Right forelimb (tissue), 1 donor: ENCODE measurements around the gene ACKR4.
"Not testable (repeated sequence)": the region's sequence is repeated elsewhere in the genome, so short reads cannot be mapped to it uniquely, and the experiment has no call there.

Experiments
- DNase-seq: peaks from one replicate; pipeline ENCODE4 v3.0.0-alpha.2; 2018

ACKR4 gene

DNA sequence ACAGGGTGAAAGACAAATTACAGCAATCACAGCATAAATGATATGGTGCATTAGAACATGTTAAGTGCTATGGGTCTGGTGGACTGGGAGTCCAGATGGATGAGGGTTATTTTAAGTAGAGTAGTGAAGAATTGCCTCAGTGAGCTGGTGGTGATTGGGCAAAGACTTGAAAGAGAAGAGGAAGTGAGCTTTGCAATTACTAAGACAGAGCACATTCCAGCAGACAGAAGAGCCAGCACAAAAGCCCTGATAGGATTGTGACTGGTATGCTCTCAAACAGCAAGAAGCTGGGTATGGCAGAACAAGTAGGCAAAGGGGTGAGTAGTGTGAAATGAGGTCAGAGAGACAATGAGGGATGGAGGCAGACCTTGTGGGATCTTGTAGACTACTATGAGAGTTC is 2.1 kb upstream of the ACKR4 start:
- DNase-seq: no peak

DNA sequence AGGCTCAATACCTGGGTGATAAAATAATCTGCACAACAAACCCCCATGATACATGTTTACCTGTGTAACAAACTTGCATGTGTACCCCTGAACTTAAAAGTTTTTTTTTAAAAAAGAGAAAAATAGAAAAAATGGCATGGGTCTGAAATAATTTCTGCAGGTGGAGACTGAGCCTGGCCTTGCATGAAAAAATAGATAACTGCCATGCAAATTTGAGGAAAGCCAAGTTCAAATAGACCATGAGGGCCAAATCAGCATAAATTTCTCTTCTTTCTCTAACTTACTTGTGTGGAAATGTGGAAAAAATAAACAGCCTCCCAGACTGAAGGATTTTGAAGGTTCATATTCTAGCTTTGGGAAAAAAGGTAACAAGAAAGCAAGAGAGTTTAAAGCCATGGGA is 744 bp upstream of the ACKR4 start:
- DNase-seq: no peak

DNA sequence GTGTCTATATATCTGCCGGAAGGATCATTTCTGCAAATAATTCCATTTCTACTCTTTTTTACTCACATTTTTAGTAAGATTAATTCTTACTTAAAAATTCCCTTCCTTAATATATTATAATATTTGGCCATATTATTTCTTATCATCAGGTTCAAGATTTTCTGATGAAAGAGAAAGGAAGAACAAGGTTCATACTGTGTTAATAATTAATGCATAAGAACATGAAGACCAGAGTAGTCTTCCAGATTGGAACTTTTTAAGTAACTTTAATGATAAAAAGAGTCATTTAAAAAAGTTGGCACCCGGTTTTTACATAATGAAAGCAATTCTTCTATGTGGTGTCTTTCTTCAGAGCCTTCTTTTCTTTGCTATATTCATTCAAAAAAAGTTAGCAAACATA is 590 bp downstream of the ACKR4 start:
- DNase-seq: no peak

DNA sequence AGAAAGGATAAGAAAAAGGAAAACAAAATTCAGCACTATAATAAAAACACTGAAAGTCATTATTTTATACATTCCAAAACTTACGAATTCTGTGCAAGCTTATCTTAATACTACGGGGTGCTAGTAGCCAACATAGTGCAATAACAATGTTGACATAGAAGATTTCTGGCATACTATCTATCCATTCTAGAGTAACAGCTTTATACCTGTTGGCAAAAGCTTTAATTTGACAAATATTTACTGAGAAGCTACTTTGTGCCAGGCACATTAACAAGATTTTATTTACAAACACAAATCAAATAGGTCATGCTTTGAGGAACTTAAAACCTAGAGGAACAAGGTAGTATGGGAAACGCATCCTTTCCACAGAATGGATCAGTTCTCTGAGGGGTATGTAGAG is 1.1 kb downstream of the ACKR4 start:
- no peak for DNase-seq

DNA sequence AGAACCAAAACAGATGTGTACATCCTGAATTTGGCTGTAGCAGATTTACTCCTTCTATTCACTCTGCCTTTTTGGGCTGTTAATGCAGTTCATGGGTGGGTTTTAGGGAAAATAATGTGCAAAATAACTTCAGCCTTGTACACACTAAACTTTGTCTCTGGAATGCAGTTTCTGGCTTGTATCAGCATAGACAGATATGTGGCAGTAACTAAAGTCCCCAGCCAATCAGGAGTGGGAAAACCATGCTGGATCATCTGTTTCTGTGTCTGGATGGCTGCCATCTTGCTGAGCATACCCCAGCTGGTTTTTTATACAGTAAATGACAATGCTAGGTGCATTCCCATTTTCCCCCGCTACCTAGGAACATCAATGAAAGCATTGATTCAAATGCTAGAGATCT is 3.5 kb downstream of the ACKR4 start:
- not testable (repeated sequence) for DNase-seq

DNA sequence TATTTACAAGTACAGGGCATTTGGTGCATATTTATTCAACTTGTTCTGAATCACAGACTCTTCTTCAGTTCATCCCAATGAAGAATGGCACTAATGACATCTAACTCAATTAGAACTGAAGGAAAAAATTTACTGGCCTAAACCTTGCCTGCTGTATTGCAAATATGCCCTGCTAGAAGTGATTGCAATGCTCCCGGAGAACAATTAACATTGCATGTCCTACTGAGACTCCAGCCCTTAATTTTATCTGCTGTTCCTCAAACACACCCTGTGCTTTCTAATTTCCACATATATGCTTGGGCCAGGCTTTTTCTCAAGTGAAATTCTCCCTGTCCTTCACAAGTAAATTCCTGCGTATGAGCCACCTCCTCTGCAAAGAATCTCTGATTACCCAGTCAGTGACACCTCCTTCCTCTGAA is 8.3 kb downstream of the ACKR4 start:
- no peak for DNase-seq

DNA sequence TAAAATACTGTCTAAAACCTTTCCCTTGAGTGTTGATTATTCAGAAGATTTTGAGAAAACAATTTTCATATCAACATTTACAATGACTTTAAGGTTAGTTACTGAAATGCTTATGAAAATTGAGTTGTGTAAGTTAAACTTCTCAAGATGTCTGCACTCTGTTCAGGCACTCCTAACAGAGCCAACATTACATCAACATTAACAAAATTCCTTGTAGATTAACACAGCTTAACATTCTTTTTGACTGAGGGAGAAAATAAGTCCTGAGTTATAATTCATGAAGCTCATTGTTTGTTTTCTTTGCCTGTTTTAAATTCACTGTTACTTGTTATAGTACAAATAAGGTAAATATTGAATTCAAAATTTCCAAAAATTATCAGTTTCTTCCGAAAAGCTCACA is 9.0 kb downstream of the ACKR4 start:
- no peak for DNase-seq

DNA sequence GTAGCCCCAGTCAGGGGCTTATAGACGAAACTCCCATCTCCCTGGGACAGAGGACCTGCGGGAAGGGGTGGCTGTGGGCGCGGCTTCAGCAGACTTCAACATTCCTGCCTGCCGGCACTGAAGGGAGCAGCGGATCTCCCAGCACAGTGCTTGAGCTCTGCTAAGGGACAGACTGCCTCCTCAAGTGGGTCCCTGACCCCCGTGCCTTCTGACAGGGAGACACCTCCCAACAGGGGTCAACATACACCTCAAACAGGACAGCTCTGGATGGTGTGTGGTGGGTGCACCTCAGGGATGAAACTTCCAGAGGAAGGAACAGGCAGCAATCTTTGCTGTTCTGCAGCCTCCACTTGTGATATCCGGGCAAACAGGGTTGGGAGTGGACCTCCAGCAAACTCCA is 9.6 kb downstream of the ACKR4 start:
- DNase-seq: not testable (repeated sequence)

DNA sequence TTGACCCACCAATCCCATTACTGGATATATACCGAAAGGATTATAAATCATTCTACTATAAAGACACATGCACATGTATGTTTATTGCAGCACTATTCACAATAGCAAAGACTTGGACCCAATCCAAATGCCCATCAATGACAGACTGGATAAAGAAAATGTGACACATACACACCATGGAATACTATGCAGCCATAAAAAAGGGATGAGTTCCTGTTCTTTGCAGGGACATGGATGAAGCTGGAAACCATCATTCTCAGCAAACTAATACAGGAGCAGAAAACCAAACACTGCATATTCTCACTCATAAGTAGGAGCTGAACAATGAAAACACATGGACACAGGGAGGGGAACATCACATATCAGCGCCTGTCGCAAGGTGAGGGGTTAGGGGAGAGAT is 18.2 kb downstream of the ACKR4 start:
- DNase-seq: not testable (repeated sequence)

DNA sequence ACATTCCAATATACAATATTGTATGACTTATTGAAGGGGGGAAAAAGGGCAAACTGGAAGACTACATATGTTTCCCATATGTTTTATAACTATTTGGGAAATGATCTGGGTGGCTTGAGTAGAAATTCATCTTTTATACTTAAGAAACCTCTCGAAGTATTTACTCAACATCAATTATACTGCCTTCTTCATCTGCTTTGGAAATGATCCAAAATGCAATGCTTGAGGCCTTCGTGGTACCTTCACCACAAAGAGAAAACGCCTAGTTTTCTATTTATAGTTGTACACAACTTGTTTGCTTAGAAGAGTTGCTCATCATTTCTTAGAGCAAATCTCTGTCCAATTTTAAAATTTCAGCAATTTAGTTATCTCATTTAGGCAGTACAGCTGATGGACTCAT is 18.8 kb downstream of the ACKR4 start:
- DNase-seq: no peak

DNA sequence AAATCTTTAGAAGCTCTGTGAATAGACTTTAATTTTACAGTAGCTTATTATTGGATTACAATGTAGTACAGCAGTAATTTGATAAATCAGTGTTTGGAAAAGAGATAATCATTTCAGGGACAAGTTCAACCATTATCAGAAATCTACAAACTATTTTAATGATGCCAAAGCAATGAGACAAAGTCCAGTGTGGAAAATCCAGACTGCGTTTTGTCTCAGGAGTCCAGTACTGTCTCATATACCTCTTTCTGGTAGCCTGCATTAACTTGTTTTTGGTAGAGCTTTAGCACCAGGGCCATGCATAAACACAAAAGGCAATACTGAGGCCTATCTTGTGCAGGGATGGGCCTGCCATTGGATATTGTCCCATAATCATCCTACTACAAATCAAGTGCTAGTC is 19.7 kb downstream of the ACKR4 start:
- DNase-seq: no peak

DNA sequence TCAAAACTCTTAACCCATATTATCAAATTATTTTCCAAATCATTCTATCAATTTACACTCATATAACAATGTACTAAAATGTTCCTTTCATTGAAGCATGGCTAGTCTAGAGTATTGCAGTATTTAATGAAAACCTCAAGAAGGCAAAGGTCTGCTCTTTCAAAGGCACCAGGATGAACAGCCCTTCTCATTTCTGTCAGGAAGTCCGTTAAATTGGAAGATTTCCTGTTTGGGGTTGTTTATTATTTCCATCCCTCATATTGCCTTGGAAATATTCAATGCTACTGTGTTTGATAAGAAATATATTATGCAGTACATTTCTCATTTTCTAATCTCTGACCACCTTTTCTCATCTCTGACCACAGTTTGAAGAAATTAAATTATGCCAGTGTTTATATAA is 25.1 kb downstream of the ACKR4 start:
- DNase-seq: no peak

DNA sequence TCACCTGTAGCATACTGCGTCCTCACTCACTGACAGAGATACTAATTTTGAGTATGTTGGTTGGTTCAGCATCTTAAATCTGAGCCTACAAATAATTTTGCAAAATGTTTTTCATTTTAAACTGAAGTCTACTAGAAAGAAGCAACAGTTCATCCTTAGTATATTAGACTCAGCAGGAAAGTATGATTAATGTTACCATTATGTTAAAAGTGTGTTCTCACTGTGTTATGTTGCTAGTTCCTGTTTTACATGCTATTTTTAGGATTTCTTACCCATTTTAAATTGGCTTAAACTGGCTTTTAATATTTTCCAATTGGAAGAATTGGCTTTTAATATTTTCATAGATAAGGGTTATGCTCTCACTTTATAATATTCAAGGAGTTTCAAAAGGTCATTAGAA is 25.7 kb downstream of the ACKR4 start:
- no peak for DNase-seq

DNA sequence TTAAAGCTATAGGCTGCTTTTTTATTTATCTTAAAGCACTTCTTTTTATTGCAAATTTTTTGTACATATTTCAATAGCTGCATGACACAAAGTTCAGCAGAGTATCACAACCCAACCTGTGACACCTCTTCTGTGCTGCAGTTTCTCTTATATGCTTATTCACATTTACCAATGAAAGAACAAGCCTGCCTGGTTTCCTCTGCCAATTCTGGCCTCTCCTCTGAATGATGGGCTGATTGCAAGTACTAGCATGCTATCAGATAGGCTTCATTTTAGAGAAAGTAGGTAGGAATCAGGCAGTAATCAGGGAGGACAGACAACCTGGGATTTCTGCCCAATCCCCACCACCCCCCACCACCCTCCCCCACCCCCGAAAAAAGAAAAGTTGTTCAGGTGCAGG is 26.6 kb downstream of the ACKR4 start:
- DNase-seq: no peak

DNA sequence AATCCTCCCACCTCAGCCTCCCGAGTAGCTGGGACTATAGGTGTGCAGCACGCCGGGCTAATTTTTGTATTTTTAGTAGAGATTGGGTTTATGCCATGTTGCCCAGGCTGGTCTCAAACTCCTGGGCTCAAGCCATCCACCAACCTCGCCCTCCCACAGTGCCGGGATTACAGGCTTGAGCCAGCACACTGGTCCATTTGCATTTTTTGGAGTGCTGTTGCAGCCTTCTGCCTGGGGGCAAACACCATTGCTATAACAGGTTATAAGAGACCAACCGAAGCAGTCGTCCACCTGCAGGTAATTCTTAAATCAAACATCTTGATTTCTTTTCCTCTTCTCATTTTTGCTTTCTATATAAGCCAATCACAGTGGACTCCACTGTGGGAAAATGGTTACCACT is 27.7 kb downstream of the ACKR4 start:
- no peak for DNase-seq

DNA sequence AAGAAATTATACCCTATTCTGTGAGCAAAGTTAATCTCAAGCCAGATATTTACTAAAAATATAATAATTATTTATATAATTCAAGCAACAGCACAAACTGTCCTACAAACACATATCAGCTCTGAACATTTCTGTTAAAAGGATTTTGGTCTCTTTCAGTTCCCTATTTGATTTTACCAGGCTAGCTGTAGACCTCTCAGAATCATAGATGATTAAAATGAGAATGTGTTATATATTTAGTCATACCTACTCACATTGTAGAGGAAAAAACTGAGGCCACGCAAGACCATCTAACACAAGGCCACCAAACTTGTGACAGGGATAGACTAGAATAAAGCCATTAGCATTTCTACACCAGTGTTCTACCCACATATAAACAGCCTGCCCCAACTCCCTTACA is 28.5 kb downstream of the ACKR4 start:
- DNase-seq: no peak

DNA sequence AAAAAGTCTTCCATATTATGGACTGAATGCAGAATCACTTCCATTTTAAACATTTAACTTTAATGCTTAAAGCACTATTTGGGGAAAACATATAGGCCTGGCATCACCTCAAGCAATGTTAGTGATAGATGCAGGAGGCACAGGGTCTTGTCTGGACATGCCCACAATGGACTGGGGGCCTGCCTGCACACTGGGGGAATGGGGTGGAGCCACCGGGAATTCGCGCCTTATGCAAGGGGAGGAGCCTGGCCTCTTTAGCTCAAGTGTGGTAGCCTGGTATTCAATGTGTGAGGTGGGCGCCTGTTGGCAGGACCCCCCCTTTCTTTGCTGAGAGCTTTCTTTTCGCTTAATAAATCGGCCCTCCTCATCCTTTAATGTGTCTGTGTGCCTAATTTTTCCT is 29.9 kb downstream of the ACKR4 start:
- DNase-seq: no peak

DNA sequence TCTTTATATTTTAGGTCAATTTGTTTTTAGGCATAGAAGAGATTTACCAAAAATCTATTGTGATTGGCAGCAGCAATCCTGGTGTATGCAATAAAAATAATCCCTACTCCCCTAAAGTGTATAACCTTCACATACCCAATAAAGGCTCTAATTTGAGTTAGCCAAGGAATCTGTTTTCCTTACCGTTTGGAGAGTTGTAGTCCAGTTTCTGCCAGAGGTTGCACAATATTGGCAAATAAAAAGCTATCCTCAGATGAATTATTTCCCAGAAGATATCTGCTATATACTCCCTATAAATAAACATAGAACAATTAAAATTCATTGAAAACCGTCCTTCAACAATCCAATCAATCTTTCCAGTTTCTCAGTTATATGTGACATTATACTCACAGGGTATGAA is 31.1 kb downstream of the ACKR4 start:
- DNase-seq: no peak

DNA sequence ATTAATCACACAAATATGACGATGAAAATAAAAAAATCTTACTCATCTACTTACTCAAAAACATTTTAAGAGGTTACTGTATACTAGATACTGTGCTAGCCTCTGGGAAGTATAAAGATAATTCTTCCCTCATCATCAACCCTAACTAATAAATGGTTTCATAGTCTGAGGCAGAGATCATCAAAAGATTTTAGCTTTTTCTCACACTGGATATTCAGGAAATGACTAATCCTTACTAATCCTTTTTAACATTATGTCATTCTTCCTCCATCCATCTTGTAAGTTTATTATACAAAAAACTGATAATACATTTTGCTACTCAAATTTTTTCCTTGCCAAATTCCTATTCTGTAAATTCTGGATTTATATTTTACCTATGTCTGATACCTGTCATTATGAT is 32.9 kb downstream of the ACKR4 start:
- DNase-seq: no peak

DNA sequence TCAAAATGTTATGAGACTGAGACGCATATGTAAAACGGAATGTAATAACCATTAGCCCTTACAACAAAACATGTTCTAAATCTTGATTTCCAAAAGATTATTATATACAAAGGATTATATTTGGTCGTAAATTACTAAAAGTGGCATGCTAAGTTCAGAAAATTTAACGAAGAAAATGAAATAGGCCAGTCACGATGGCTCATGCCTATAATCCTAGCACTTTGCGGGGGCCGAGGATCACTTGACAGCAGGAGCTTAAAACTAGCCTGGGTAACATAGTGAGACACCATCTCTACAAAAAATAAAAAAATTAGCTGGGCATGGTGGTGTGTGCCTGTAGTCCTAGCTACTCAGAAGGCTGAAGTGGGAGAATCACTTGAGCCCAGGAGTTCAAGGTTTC is 33.5 kb downstream of the ACKR4 start:
- no peak for DNase-seq

DNA sequence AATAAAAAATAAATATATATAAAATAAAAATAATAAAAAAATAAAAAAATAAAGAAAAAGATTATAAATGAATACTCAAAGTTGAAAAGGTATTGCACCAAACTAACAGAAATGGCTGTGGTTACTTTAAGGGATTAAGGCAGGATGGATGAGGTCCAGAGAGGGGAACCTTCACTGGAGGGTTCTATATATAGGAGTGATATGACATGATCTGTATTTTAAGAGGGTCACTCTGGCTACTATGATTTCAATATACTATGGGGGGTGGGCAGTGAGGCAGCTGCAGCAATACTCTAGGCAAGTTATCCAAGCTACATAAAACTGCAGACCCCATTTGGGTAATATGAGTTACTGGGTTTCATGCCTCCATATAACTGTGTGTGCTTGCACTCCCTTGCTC is 38.0 kb downstream of the ACKR4 start:
- DNase-seq: no peak

DNA sequence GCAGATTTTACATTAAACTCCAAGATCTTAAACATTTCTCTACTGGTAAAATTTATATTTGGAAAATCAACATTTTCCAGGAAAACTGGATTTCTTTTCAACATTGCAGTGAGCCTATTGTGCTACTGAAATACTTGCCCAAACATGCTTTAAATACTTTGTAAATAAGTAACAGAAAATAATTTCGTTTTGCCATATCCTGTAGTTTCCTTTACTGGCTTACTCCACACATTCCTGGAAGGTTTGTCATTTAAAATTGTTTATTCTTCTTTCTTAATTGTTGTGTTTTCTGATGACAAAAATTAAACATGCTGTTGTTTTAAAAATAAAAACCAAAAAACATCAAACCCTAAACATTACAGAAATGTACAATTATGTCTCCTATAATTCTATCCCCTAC is 40.5 kb downstream of the ACKR4 start:
- no peak for DNase-seq

DNA sequence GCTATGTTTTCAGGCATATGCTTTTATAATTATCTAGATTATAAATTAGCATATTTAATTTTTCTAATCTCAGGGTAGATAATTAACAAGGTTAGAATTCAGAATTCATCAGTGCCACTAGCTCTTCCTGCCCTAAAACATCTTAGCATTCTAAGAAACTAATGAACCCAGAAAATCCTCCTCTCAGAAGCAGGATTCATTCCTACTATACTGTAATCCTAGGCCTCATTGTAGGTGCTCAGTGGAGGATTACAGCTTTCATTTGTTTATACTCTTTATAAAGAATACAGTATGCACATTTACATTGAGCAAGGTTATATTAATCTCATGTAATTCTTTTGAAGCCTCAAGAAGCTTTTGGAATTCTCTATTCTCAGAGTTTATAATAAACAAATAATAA is 41.6 kb downstream of the ACKR4 start:
- no peak for DNase-seq

DNA sequence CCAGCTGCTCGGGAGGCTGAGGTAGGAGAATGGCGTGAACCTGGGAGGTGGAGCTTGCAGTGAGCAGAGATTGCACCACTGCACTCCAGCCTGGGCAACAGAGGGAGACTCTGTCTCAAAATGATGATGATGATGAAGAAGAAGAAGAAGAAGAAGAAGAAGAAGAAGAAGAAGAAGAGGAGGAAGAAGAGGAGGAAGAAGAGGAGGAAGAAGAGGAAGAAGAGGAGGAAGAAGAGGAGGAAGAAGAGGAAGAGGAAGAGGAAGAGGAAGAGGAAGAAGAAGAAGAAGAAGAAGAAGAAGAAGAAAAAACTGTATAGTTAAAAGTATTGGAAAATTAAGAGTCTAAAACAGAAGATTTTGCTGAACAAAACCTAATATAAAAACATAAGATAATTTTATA is 44.4 kb downstream of the ACKR4 start:
- DNase-seq: not testable (repeated sequence)

DNA sequence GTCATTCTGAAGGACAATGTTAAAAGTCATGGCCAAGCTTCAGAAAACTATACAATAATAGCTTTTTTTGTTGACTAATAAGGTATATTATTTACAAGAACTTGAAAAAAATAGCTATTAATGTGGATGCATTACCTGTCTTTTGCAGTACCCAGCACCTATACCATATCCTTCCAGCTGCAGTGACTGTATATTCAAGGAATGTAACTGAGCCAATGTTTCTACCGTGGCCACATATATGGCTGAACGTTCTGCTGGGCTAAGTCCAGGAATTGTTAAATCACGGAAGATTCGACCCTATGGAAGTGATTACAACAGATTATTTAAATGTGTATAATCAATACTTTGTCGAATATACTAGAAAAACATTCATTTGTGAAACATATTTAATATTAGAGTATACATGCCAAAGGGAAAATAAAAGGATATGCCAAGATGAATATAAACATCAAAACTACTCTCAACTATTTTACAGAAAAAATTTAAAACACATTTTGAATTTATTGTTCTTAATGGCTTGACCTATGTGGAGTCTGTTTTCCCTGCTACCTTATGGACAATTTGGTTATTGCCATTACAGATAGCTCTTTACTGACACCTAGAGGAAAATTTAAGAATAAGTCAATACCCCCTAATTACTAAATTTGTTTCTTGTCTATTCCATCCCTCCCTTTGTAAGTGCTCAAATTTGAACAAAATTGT is 44.9 kb downstream of the ACKR4 start:
- no peak for DNase-seq

DNA sequence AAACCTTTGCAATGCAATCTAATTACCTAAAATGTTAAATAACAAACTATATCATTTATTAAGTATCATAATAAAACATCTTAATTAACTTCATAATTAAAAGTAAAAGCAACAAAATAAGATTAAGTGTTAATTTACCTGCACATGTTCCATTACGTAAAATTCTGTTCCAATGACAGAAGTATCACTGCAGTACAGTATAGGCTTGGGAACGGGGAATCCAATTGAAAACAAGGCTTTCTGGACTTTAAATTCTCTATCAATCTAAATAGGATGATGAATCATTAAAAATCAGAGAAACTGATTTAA is 45.4 kb downstream of the ACKR4 start:
- no peak for DNase-seq
